Cardiac muscle cell (in vitro differentiated cells and primary cell): ENCODE data around the gene PTPRB. TPM values are rescaled to one million over a fixed set of nuclear protein-coding genes. Genes with fewer than 3 reads are reported as not detected.

Source experiments
- DNase-seq, 2 donors: peaks; one replicate each; pipeline versions ENCODE4 v3.0.0 to v3.0.0-alpha.2; 2010 to 2017; ENCODE audit warnings: low read depth in 1 of 2, low spot score in 1 of 2
- H3K27ac ChIP-seq: fragments of 200-600 bp; sonication (generic); 2 replicates; pipeline ENCODE4 v1.5.1; 2016
- H3K27me3 ChIP-seq: fragments of 200-600 bp; sonication (generic); 2 replicates; pipeline ENCODE4 v1.6.0; 2016; ENCODE audit warnings: control low read depth
- H3K36me3 ChIP-seq: fragments of 200-600 bp; sonication (generic); 2 replicates; pipeline ENCODE4 v1.5.1; 2016; ENCODE audit warnings: control low read depth
- H3K4me1 ChIP-seq: fragments of 200-600 bp; sonication (generic); 2 replicates; pipeline ENCODE4 v1.8.1; 2017; ENCODE audit warnings: low read depth, mild to moderate bottlenecking, mixed run types
- H3K4me3 ChIP-seq: fragments of 200-600 bp; sonication (generic); 2 replicates; pipeline ENCODE4 v1.5.1; 2016; ENCODE audit warnings: mild to moderate bottlenecking
- H3K9me3 ChIP-seq: fragments of 200-600 bp; sonication (generic); 2 replicates; pipeline ENCODE4 v1.5.1; 2017; ENCODE audit warnings: low read depth, mild to moderate bottlenecking, control low read depth
- polyA plus RNA-seq: library from polyadenylated mRNA; unstranded; fragments of >200 nt; fragmentation: Nextera tagmentation; extraction: Ambion mirVana; gene quantifications from 2 replicates; pipeline ENCODE4 v1.2.1, GENCODE V29; 2016
- total RNA-seq: library from RNA; depleted of rRNA; stranded (reverse); fragments of >200 nt; gene quantifications from 2 replicates; pipeline ENCODE4 v1.2.3, GENCODE V29; 2016
- TF ChIP-seq, protein P1 (sequence below): IDR thresholded peaks from 2 replicates; pipeline ENCODE4 v1.5.1; 2012; ENCODE audit warnings: low read depth, mild to moderate bottlenecking, low read length

Gene PTPRB
- total and polyA plus RNA-seq, 2 experiments from 2014 or later, result 0.21 to 0.31 TPM

DNA sequence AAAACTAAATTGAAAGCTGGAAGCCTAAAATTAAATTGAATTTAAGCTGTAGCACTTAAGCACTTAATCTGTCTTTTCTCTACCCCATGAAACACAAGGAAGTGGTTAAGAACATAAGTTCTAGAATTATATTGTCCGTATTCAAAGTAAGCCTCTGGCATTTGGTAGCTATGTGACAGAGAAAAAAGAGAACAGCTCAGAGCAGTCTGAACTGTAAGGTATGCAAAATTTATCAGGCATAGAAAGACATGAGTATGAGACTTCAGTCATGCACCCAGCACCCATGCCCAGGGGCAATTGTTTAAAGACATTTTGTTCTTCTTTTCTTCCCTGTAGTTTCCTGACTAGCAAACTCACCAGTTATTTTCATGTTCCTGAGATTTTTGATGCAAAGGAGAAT lies 154.5 kb downstream of the PTPRB start:
- DNase-seq, result no peak
- TF ChIP-seq, protein P1, sequence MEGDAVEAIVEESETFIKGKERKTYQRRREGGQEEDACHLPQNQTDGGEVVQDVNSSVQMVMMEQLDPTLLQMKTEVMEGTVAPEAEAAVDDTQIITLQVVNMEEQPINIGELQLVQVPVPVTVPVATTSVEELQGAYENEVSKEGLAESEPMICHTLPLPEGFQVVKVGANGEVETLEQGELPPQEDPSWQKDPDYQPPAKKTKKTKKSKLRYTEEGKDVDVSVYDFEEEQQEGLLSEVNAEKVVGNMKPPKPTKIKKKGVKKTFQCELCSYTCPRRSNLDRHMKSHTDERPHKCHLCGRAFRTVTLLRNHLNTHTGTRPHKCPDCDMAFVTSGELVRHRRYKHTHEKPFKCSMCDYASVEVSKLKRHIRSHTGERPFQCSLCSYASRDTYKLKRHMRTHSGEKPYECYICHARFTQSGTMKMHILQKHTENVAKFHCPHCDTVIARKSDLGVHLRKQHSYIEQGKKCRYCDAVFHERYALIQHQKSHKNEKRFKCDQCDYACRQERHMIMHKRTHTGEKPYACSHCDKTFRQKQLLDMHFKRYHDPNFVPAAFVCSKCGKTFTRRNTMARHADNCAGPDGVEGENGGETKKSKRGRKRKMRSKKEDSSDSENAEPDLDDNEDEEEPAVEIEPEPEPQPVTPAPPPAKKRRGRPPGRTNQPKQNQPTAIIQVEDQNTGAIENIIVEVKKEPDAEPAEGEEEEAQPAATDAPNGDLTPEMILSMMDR, result no peak
- Histone ChIP-seq H3K4me3 (no peak overlapping the region), H3K9me3 (no peaks in the 10 kb centered on the region), H3K27ac (no peak overlapping the region), H3K36me3 (no peaks in the 10 kb centered on the region), H3K27me3 (no peaks in the 10 kb centered on the region), H3K4me1 (no peaks in the 10 kb centered on the region)

DNA sequence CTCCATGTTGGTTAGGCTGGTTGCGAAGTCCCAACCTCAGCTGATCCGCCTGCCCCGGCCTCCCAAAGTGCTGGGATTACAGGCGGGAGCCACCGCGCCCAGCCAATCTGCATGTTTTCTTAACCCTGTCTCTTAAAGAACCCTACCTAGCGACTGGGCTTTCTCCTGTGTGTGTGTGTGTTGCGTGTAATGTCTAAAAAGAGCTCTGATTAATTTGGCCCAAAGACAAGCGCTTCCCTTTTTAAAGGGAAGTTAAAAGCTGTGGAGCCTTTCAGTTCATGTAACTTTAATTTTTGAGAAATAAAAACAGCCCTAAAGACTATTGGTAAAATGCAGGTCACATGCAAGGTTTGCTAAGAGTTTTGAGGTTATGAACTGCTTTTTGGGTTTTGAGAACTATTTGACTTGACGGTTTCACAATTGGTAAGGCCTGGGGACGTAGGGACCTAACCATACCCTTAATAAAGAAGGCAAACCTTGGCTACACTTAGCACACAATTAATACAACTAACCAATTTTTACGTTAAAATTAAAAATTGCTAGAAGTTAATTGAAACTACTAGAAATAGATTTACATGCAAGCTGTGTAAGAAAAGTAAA lies 167.9 kb downstream of the PTPRB start:
- no peak for DNase-seq
- H3K4me1 ChIP-seq, result no peaks in the 10 kb centered on the region
- no peak overlapping the region for H3K4me3 ChIP-seq
- no peaks in the 10 kb centered on the region for H3K9me3 ChIP-seq
- no peaks in the 10 kb centered on the region for H3K36me3 ChIP-seq
- H3K27ac ChIP-seq, result no peak overlapping the region
- TF ChIP-seq, protein P1, result no peak
- H3K27me3 ChIP-seq, result no peaks in the 10 kb centered on the region

DNA sequence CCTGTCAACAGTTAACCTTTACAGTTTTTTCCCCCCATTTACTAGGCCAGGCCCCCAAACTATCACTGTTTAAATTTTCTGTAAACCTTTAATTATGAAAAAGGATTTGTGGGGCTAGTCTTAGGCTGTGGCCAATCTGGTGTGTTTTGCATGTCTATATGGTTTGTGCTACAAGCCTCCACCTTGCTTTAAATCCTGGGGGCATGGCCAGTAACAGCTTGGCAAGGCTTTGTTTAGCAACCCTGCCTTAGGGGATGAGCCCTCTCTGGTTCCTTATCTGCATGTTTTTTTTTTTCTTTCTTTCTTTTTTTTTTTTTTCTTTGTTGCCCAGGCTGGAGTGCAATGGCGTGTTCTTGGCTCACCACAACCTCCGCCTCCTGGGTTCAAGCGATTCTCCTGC lies 168.5 kb downstream of the PTPRB start:
- no peak for DNase-seq
- H3K36me3 ChIP-seq, result no peaks in the 10 kb centered on the region
- H3K27me3 ChIP-seq, result no peaks in the 10 kb centered on the region
- no peaks in the 10 kb centered on the region for H3K9me3 ChIP-seq
- TF ChIP-seq, protein P1, result no peak
- H3K4me1 ChIP-seq, result no peaks in the 10 kb centered on the region
- H3K4me3 ChIP-seq, result no peak overlapping the region
- no peak overlapping the region for H3K27ac ChIP-seq

DNA sequence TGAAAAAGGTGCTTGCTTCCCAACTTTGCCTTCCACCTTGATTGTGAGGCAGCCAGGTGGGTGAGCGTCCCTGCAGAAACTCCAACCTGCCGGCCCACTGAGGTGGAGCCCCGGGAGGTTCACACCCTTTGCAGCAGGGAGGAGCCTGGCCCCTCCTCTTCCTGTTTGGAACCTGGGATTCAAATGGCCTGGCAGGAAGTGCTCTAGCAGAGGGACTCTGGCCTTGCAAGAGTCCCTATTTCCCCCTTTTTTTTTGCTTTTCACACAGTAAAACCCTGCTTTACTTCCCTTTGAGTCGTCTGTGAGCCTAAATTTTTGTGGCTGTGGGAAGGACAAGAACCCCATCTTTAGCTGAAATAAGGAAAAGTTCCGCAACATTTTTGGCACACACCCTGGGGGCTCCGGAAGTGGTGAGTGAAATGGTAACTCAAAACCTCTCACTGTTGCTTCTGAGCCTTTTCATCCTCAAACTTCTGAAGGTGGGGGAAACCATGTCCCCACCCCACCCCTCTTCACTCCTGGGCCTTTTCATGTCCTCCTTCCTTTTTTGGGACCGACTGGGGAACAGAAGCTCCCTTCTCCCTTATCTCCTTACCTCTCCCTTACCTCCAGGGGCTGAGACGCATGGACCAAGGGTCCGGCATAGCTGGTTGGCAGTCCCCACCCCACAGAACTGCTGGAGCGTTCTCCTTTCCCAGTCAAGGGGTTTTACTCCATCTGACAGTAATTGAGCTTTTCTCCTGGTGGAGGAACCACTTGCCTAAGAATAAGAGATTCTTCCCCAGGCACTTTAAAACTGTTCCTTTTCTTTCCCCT lies 169.1 kb downstream of the PTPRB start:
- DNase-seq, result no peak
- Histone ChIP-seq H3K36me3 (no peaks in the 10 kb centered on the region), H3K27me3 (no peaks in the 10 kb centered on the region), H3K9me3 (no peaks in the 10 kb centered on the region), H3K4me1 (no peaks in the 10 kb centered on the region), H3K4me3 (no peak overlapping the region), H3K27ac (no peak overlapping the region)
- TF ChIP-seq, protein P1, result no peak

DNA sequence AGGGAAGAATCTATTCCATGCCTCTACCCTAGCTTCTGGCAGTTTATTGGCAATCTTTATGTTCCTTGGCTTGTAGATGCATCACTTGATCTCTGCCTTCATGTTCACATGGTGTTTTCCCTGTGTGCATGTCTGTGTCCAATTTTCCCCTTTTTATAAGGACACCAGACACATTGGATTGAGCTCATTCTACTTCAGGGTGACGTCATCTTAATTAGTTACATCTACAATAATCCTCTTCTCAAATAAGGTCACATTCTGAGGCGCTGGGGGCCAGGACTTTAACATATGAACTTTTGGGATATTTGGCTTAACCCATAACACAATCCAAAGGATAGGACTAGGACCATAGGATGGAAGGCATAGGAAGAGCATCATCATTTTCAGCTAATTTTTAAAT lies 169.8 kb downstream of the PTPRB start:
- Histone ChIP-seq H3K4me1 (no peaks in the 10 kb centered on the region), H3K9me3 (no peaks in the 10 kb centered on the region), H3K27me3 (no peaks in the 10 kb centered on the region), H3K27ac (no peak overlapping the region), H3K4me3 (no peak overlapping the region), H3K36me3 (no peaks in the 10 kb centered on the region)
- no peak for DNase-seq
- TF ChIP-seq, protein P1, result no peak
